KMS-11 (cell line): Measurements from ENCODE around the gene PRR30.

Experiments
- H2AFZ ChIP-seq: fragments of 200-600 bp; sonication (generic); 2 replicates; pipeline ENCODE4 v1.6.1; 2016; ENCODE audit warnings: antibody characterized with exemption, mixed run types, low read depth
- H3K27ac ChIP-seq: fragments of 200-600 bp; sonication (generic); 2 replicates; pipeline ENCODE4 v1.6.1; 2016; ENCODE audit warnings: mild to moderate bottlenecking, mixed run types
- H3K27me3 ChIP-seq: fragments of 200-600 bp; sonication (generic); 2 replicates; pipeline ENCODE4 v1.6.1; 2017; ENCODE audit warnings: mild to moderate bottlenecking, low read depth, mixed run types, moderate library complexity; ENCODE audit not compliant: insufficient read depth
- H3K36me3 ChIP-seq: fragments of 200-600 bp; sonication (generic); 2 replicates; pipeline ENCODE4 v1.6.1; 2017; ENCODE audit warnings: mild to moderate bottlenecking, mixed run types; ENCODE audit not compliant: insufficient read depth
- H3K4me1 ChIP-seq: fragments of 200-600 bp; sonication (generic); 2 replicates; pipeline ENCODE4 v1.6.1; 2016; ENCODE audit warnings: mild to moderate bottlenecking, low read depth, mixed run types; ENCODE audit not compliant: poor library complexity, severe bottlenecking
- H3K4me2 ChIP-seq: fragments of 200-600 bp; sonication (generic); 2 replicates; pipeline ENCODE4 v1.7.0; 2016; ENCODE audit warnings: mild to moderate bottlenecking, mixed run types
- H3K4me3 ChIP-seq: fragments of 200-600 bp; sonication (generic); IDR thresholded peaks from 2 replicates; pipeline ENCODE4 v1.6.1; 2017; ENCODE audit warnings: low read depth, low read length, mixed read lengths; ENCODE audit not compliant: insufficient read depth
- H3K79me2 ChIP-seq: fragments of 200-600 bp; sonication (generic); 2 replicates; pipeline ENCODE4 v1.6.1; 2016; ENCODE audit warnings: low read depth, mixed run types; ENCODE audit not compliant: insufficient read depth
- H3K9ac ChIP-seq: fragments of 200-600 bp; sonication (generic); 2 replicates; pipeline ENCODE4 v1.6.1; 2016; ENCODE audit warnings: mild to moderate bottlenecking, mixed run types
- H4K20me1 ChIP-seq: fragments of 200-600 bp; sonication (generic); 2 replicates; pipeline ENCODE4 v1.6.1; 2016; ENCODE audit warnings: mild to moderate bottlenecking, mixed run types; ENCODE audit not compliant: insufficient read depth
- CTCF ChIP-seq: fragments of 200-600 bp; sonication (generic); conservative IDR thresholded peaks from 2 replicates; pipeline ENCODE4 v1.6.1; 2017; ENCODE audit warnings: low read depth, mild to moderate bottlenecking, antibody characterized with exemption, low read length, moderate library complexity, mixed read lengths

The PRR30 gene

GRCh38 chr2:27164960-27165763, 26.0 kb upstream of the PRR30 start:
- Histone ChIP-seq H3K4me2 (peak overlapping the region; percentile 25; the same call in 1 of the 2 replicates), H3K27ac (no peak overlapping the region; the same call in 1 of the 2 replicates)
- TF ChIP-seq CTCF: no peak

GRCh38 chr2:27162151-27163121, 23.2 kb upstream of the PRR30 start:
- Histone ChIP-seq H2AFZ (peak overlapping the region; percentile 97), H3K79me2 (no peaks in the 10 kb centered on the region), H3K4me1 (peaks cover 40% of the 10 kb centered on the region), H3K4me2 (peak overlapping the region; percentile 99), H3K36me3 (no peaks in the 10 kb centered on the region), H3K27me3 (no peaks in the 10 kb centered on the region), H3K4me3 (peak overlapping the region; percentile 85), H3K27ac (peak overlapping the region; percentile 84), H4K20me1 (no peaks in the 10 kb centered on the region), H3K9ac (peak overlapping the region; percentile 69; the same call in 1 of the 2 replicates)
- no peak for TF ChIP-seq CTCF

More at GRCh38 chr2:27164960-27165763, 26.0 kb upstream of the PRR30 start:
- Histone ChIP-seq H4K20me1 (no peaks in the 10 kb centered on the region), H3K9ac (no peak overlapping the region), H3K4me1 (peaks cover 49% of the 10 kb centered on the region), H3K79me2 (no peaks in the 10 kb centered on the region), H3K4me3 (no peak overlapping the region), H3K27me3 (no peaks in the 10 kb centered on the region), H2AFZ (peak overlapping the region; percentile 19; the same call in 1 of the 2 replicates), H3K36me3 (no peaks in the 10 kb centered on the region)

- H3K79me2 ChIP-seq: no peaks in the 10 kb centered on the region
- H2AFZ ChIP-seq: no peak overlapping the region
- H3K27ac ChIP-seq: no peak overlapping the region
- H3K4me2 ChIP-seq: no peak overlapping the region
- no peaks in the 10 kb centered on the region for H3K36me3 ChIP-seq
- no peaks in the 10 kb centered on the region for H4K20me1 ChIP-seq
- peaks cover 35% of the 10 kb centered on the region for H3K4me1 ChIP-seq
- TF ChIP-seq CTCF: no peak
- H3K4me3 ChIP-seq: no peak overlapping the region
- no peak overlapping the region for H3K9ac ChIP-seq
- no peaks in the 10 kb centered on the region for H3K27me3 ChIP-seq
Measured at GRCh38 chr2:27160191-27160590, 21.0 kb upstream of the PRR30 start.

- TF ChIP-seq CTCF: no peak
- H3K4me3 ChIP-seq: no peak overlapping the region
- no peak overlapping the region for H3K9ac ChIP-seq
- no peaks in the 10 kb centered on the region for H3K27me3 ChIP-seq
- H4K20me1 ChIP-seq: no peaks in the 10 kb centered on the region
- H3K79me2 ChIP-seq: no peaks in the 10 kb centered on the region
- no peak overlapping the region for H3K4me2 ChIP-seq
- no peak overlapping the region for H2AFZ ChIP-seq
- no peak overlapping the region for H3K27ac ChIP-seq
- H3K4me1 ChIP-seq: peaks cover 28% of the 10 kb centered on the region
- no peaks in the 10 kb centered on the region for H3K36me3 ChIP-seq
Measured at GRCh38 chr2:27159271-27159670, 20.1 kb upstream of the PRR30 start.
